ENCODE measurements around the gene TNNT3.
"Not testable (repeated sequence)": the region's sequence is repeated elsewhere in the genome, so short reads cannot be mapped to it uniquely, and the experiment has no call there.

The TNNT3 gene

GRCh38 chr11:1933416-1934334, 14.2 kb downstream of the TNNT3 start:
- no peak for DNase-seq (ENCODE audit: low spot score)

GRCh38 chr11:1934335-1935155, 15.0 kb downstream of the TNNT3 start:
- DNase-seq (ENCODE audit: low spot score): no peak

GRCh38 chr11:1935156-1936071, 15.9 kb downstream of the TNNT3 start:
- no peak for DNase-seq (ENCODE audit: low spot score)

GRCh38 chr11:1936072-1936780, 16.7 kb downstream of the TNNT3 start:
- no peak for DNase-seq (ENCODE audit: low spot score)

- no peak for DNase-seq (ENCODE audit: low spot score)
These were observed 17.5 kb downstream of the TNNT3 start for GRCh38 chr11:1936781-1937615.

- DNase-seq (ENCODE audit: low spot score): no peak
These were observed 18.3 kb downstream of the TNNT3 start for GRCh38 chr11:1937616-1938342.

GRCh38 chr11:1938343-1939005, 19.0 kb downstream of the TNNT3 start:
- DNase-seq (ENCODE audit: low spot score): no peak

GRCh38 chr11:1939006-1939625, 19.6 kb downstream of the TNNT3 start:
- peak; percentile 58 for DNase-seq (ENCODE audit: low spot score)

- DNase-seq (ENCODE audit: low spot score): not testable (repeated sequence)
These were observed 20.3 kb downstream of the TNNT3 start for GRCh38 chr11:1939788-1940187.

- no peak for DNase-seq (ENCODE audit: low spot score)
These were observed 23.2 kb downstream of the TNNT3 start for GRCh38 chr11:1942558-1943260.

- no peak for DNase-seq (ENCODE audit: low spot score)
These were observed 24.1 kb downstream of the TNNT3 start for GRCh38 chr11:1943576-1943975.

- no peak for DNase-seq (ENCODE audit: low spot score)
These were observed 24.5 kb downstream of the TNNT3 start for GRCh38 chr11:1943977-1944376.

- DNase-seq (ENCODE audit: low spot score): no peak
These were observed 27.4 kb downstream of the TNNT3 start, which contains the start of gene MRPL23 for GRCh38 chr11:1946812-1947484. Gene MRPL23, plus strand, starts transcription at chr11:1947332. Its CDS starts 31 bp downstream, at chr11:1947363.

- no peak for DNase-seq (ENCODE audit: low spot score)
These were observed 28.2 kb downstream of the TNNT3 start for GRCh38 chr11:1947592-1948237.

GRCh38 chr11:1948389-1948788, 28.9 kb downstream of the TNNT3 start:
- DNase-seq (ENCODE audit: low spot score): no peak

- DNase-seq (ENCODE audit: low spot score): no peak
These were observed 29.8 kb downstream of the TNNT3 start for GRCh38 chr11:1949302-1949701.
